Neural progenitor cell (in vitro differentiated cells): ENCODE results near the gene AEBP2. TPM values are rescaled to one million over a fixed set of nuclear protein-coding genes. Genes with fewer than 3 reads are reported as not detected.

Experiments used
- DNase-seq: peaks from one replicate; pipeline ENCODE4 v3.0.0-alpha.2; 2016; ENCODE audit warnings: low spot score
- H2AFZ ChIP-seq: fragments of 200-600 bp; sonication (generic); replicated peaks from 2 replicates; pipeline ENCODE4 v1.6.1; 2016; ENCODE audit warnings: antibody characterized with exemption
- H3F3A ChIP-seq: fragments of 200-600 bp; sonication (generic); 2 replicates; pipeline ENCODE4 v1.6.1; 2016; ENCODE audit warnings: antibody characterized with exemption, low read depth
- H3K27ac ChIP-seq: fragments of 200-600 bp; sonication (generic); 2 replicates; pipeline ENCODE4 v1.5.1; 2016; ENCODE audit warnings: mild to moderate bottlenecking
- H3K27me3 ChIP-seq: fragments of 200-600 bp; sonication (generic); 2 replicates; pipeline ENCODE4 v1.6.1; 2016; ENCODE audit warnings: mild to moderate bottlenecking, moderate library complexity
- H3K36me3 ChIP-seq: fragments of 200-600 bp; sonication (generic); 2 replicates; pipeline ENCODE4 v1.5.1; 2016
- H3K4me1 ChIP-seq: fragments of 200-600 bp; sonication (generic); 2 replicates; pipeline ENCODE4 v1.6.1; 2016; ENCODE audit warnings: mixed run types
- H3K4me2 ChIP-seq: fragments of 200-600 bp; sonication (generic); 2 replicates; pipeline ENCODE4 v1.6.1; 2016
- H3K4me3 ChIP-seq: fragments of 200-600 bp; sonication (generic); 2 replicates; pipeline ENCODE4 v1.5.1; 2016
- H3K79me2 ChIP-seq: fragments of 200-600 bp; sonication (generic); 2 replicates; pipeline ENCODE4 v1.6.1; 2016; ENCODE audit warnings: low read depth
- H3K9ac ChIP-seq: fragments of 200-600 bp; sonication (generic); 2 replicates; pipeline ENCODE4 v1.6.1; 2016
- H3K9me3 ChIP-seq: fragments of 200-600 bp; sonication (generic); 2 replicates; pipeline ENCODE4 v1.5.1; 2016; ENCODE audit warnings: low read depth
- H4K20me1 ChIP-seq: fragments of 200-600 bp; sonication (generic); 2 replicates; pipeline ENCODE4 v1.6.1; 2016; ENCODE audit warnings: low read depth
- H3K27ac Mint-ChIP-seq: 3 replicates; pipeline ENCODE4 v1.8.0; 2021; ENCODE audit warnings: mixed read lengths
- H3K27me3 Mint-ChIP-seq: 2 replicates; pipeline ENCODE4 v1.8.0; 2022; ENCODE audit warnings: low read depth, mild to moderate bottlenecking, inconsistent platforms, moderate library complexity, mixed read lengths; ENCODE audit not compliant: insufficient read depth
- H3K36me3 Mint-ChIP-seq: 3 replicates; pipeline ENCODE4 v1.8.0; 2021; ENCODE audit warnings: mixed read lengths
- H3K4me1 Mint-ChIP-seq: 3 replicates; pipeline ENCODE4 v1.8.0; 2021; ENCODE audit warnings: mixed read lengths
- H3K4me3 Mint-ChIP-seq: 3 replicates; pipeline ENCODE4 v1.8.0; 2021; ENCODE audit warnings: mild to moderate bottlenecking, moderate library complexity, mixed read lengths
- H3K9me3 Mint-ChIP-seq: 3 replicates; pipeline ENCODE4 v1.8.0; 2020; ENCODE audit warnings: mixed read lengths
- EZH2 ChIP-seq: fragments of 200-600 bp; sonication (generic); IDR thresholded peaks from 2 replicates; pipeline ENCODE4 v1.6.1; 2017; ENCODE audit warnings: antibody characterized with exemption, mild to moderate bottlenecking, moderate library complexity
- EZH2phosphoT487 ChIP-seq: fragments of 200-600 bp; sonication (generic); IDR thresholded peaks from 2 replicates; pipeline ENCODE4 v1.6.1; 2017; ENCODE audit warnings: antibody characterized with exemption
- total RNA-seq: library from RNA; depleted of rRNA; stranded (reverse); fragments of >200 nt; gene quantifications from 2 replicates; pipeline ENCODE4 v1.2.3, GENCODE V29; 2015; ENCODE audit warnings: low replicate concordance
- TF ChIP-seq, protein P1 (sequence below): fragments of 200-600 bp; sonication (generic); IDR thresholded peaks from 2 replicates; pipeline ENCODE4 v1.5.1; 2017; ENCODE audit warnings: antibody characterized with exemption, mild to moderate bottlenecking

Gene AEBP2
- total RNA-seq, 1 donor from 2014 or later, result 34.0 TPM

DNA sequence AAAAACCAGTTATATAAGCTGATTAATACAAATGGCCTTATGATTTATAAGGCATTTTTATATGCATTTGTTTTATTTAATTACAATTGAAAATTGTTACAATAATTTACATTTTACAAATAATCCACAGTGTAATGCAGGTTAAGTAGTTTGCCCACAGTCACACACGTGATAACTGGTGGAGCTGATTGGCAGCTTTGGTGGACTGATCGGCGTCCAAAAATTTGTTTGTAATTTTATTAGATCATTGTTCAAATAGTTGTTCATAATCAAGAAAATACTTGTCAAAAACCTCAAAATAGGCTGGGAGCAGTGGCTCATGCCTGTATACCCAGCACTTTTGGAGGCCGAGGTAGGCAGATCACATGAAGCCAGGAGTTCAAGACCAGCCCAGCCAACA lies 59.7 kb downstream of the AEBP2 start:
- Histone ChIP-seq H3K36me3 (peaks cover 23% of the 10 kb centered on the region), H3K4me1 (peaks cover 11% of the 10 kb centered on the region), H3K4me2 (no peak overlapping the region), H3K27ac (no peak overlapping the region), H3K4me3 (no peak overlapping the region), H4K20me1 (peaks cover 11% of the 10 kb centered on the region), H3K9ac (no peak overlapping the region), H2AFZ (no peak overlapping the region), H3K9me3 (no peaks in the 10 kb centered on the region), H3K79me2 (peaks cover 90% of the 10 kb centered on the region), H3F3A (peaks cover 10% of the 10 kb centered on the region), H3K27me3 (no peaks in the 10 kb centered on the region)
- H3K4me3 Mint-ChIP-seq, result no peak overlapping the region
- no peak overlapping the region for H3K27ac Mint-ChIP-seq
- H3K27me3 Mint-ChIP-seq, result no peaks in the 10 kb centered on the region
- peaks cover 6% of the 10 kb centered on the region for H3K4me1 Mint-ChIP-seq
- H3K36me3 Mint-ChIP-seq, result peaks cover 35% of the 10 kb centered on the region
- DNase-seq, result no peak
- H3K9me3 Mint-ChIP-seq, result no peaks in the 10 kb centered on the region
- TF ChIP-seq, protein P1, sequence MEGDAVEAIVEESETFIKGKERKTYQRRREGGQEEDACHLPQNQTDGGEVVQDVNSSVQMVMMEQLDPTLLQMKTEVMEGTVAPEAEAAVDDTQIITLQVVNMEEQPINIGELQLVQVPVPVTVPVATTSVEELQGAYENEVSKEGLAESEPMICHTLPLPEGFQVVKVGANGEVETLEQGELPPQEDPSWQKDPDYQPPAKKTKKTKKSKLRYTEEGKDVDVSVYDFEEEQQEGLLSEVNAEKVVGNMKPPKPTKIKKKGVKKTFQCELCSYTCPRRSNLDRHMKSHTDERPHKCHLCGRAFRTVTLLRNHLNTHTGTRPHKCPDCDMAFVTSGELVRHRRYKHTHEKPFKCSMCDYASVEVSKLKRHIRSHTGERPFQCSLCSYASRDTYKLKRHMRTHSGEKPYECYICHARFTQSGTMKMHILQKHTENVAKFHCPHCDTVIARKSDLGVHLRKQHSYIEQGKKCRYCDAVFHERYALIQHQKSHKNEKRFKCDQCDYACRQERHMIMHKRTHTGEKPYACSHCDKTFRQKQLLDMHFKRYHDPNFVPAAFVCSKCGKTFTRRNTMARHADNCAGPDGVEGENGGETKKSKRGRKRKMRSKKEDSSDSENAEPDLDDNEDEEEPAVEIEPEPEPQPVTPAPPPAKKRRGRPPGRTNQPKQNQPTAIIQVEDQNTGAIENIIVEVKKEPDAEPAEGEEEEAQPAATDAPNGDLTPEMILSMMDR, result no peak
- no peak for TF ChIP-seq EZH2phosphoT487
- no peak for TF ChIP-seq EZH2

DNA sequence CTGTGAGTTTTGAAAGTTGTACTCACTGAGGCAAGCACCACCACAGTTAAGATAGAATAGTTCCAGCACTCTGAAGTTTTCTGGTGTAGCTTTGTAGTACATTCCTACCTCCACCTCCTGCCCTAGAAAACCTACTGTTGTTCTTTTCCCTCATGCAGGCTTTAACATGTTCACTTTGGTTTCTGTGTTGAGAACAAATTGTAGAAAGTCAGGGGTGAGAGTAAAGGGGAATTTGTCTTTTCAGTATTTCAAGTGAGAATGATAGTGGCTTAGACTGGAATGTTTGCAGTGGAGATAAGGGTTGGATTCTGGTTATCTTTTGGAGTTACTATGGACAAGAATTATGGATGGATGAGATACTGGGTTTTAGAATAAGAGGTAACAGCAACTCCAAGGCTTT lies 67.2 kb downstream of the AEBP2 start:
- no peak for TF ChIP-seq EZH2
- TF ChIP-seq, protein P1, result no peak
- Histone ChIP-seq H3K36me3 (no peaks in the 10 kb centered on the region), H4K20me1 (peaks cover 4% of the 10 kb centered on the region), H3F3A (no peaks in the 10 kb centered on the region), H3K4me1 (no peaks in the 10 kb centered on the region), H3K27ac (no peak overlapping the region), H3K9me3 (no peaks in the 10 kb centered on the region), H3K4me3 (no peak overlapping the region), H3K79me2 (peaks cover 98% of the 10 kb centered on the region), H3K4me2 (no peak overlapping the region), H2AFZ (no peak overlapping the region), H3K27me3 (no peaks in the 10 kb centered on the region), H3K9ac (no peak overlapping the region)
- H3K4me3 Mint-ChIP-seq, result no peak overlapping the region
- no peak for DNase-seq
- no peaks in the 10 kb centered on the region for H3K9me3 Mint-ChIP-seq
- H3K4me1 Mint-ChIP-seq, result no peaks in the 10 kb centered on the region
- H3K36me3 Mint-ChIP-seq, result peaks cover 34% of the 10 kb centered on the region
- no peaks in the 10 kb centered on the region for H3K27me3 Mint-ChIP-seq
- no peak overlapping the region for H3K27ac Mint-ChIP-seq

DNA sequence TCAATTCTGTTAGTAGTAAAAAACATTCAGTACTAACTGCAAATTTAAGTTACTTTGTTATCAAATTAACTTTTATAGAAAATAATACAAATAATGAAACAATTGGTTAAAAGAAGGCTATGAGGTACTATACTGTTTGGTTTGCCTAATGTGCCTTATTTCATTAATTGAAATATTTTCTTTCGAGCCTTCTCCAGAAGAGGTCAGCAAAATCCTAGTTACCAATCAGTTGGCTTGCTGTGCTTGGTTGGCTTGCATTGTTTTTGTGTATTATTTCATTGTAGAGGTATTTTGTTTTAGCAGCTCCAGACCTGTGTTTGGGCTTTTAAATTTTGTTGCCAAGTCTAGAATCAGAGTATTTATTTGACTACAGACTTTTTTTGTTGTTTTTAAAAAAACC lies 68.5 kb downstream of the AEBP2 start:
- no peak overlapping the region for H2AFZ ChIP-seq
- peaks cover 4% of the 10 kb centered on the region for H4K20me1 ChIP-seq
- peaks cover 4% of the 10 kb centered on the region for H3K36me3 ChIP-seq
- no peaks in the 10 kb centered on the region for H3F3A ChIP-seq
- H3K27me3 Mint-ChIP-seq, result no peaks in the 10 kb centered on the region
- no peaks in the 10 kb centered on the region for H3K9me3 Mint-ChIP-seq
- no peak overlapping the region for H3K4me3 Mint-ChIP-seq
- H3K27me3 ChIP-seq, result no peaks in the 10 kb centered on the region
- H3K36me3 Mint-ChIP-seq, result peaks cover 34% of the 10 kb centered on the region
- no peak overlapping the region for H3K4me3 ChIP-seq
- TF ChIP-seq EZH2phosphoT487, result no peak
- TF ChIP-seq, protein P1, result no peak
- TF ChIP-seq EZH2, result no peak
- no peaks in the 10 kb centered on the region for H3K9me3 ChIP-seq
- H3K27ac Mint-ChIP-seq, result no peak overlapping the region
- H3K79me2 ChIP-seq, result peaks cover 98% of the 10 kb centered on the region
- DNase-seq, result no peak
- H3K9ac ChIP-seq, result no peak overlapping the region
- H3K4me1 ChIP-seq, result no peaks in the 10 kb centered on the region
- no peak overlapping the region for H3K4me2 ChIP-seq
- no peaks in the 10 kb centered on the region for H3K4me1 Mint-ChIP-seq
- no peak overlapping the region for H3K27ac ChIP-seq
